Measurements from ENCODE around the gene COA8. TPM values are rescaled to one million over a fixed set of nuclear protein-coding genes. Genes with fewer than 3 reads are reported as not detected.

The COA8 gene
- total RNA-seq, 4 donors from 2014 or later, result 25.9 to 50.4 (median 33.6) TPM

DNA sequence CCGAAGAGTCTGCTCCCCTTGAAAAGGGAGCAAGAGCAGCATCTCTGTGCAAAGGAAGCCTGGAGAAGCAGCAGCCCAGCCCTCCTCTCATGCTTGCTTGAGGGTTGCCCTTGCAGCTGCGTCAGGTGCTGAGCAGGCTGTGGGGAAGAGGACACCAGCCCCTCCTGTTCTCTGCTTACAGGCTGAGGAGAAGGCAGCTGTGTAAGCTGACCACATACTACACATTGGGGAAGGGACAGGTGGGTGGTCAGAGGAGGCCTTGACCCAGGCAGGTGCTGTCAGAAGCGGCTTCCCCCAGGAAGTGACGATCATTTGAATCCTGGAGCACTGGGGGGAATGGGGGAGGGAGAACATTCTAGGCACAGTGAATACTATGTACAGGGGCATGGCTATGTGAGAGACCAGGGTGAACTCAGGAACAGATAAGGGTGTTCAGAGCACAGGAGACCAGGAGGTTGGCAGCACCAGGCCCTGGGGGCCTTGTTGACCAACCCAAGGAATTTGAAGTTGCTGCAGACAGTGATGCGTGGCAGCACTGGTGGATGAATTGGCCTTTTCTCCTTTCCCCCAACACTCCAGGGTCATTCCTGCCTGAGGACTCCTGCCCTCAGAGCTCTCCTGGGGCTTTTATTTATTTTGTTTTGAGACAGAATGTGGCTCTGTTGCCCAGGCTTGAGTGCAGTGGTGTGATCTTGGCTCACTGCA lies 63.5 kb downstream of the COA8 start:
- WGBS, 2 donors, result 42 to 53% methylated on average over 5 of the region's 5 CpGs
- H3K9me3 ChIP-seq, result no peaks in the 10 kb centered on the region
- H3K4me1 ChIP-seq, result peaks cover 37 to 66% of the 10 kb centered on the region in 2 donors
- intact Hi-C loops (cut with DNase I), result loop anchor here (5.0 kb wide), 1 partner anchor 49 kb away; no protein-coding TSS in a partner anchor
- H3K36me3 ChIP-seq, result no peaks in the 10 kb centered on the region
- no peak overlapping the region for H3K4me3 ChIP-seq (replicated peaks in 1 of 3)
- DNase-seq, result peak; percentile 81 to 88
- peak overlapping the region; percentile 76 to 99 (median 84) for H3K27ac ChIP-seq
- TF ChIP-seq, protein P1, sequence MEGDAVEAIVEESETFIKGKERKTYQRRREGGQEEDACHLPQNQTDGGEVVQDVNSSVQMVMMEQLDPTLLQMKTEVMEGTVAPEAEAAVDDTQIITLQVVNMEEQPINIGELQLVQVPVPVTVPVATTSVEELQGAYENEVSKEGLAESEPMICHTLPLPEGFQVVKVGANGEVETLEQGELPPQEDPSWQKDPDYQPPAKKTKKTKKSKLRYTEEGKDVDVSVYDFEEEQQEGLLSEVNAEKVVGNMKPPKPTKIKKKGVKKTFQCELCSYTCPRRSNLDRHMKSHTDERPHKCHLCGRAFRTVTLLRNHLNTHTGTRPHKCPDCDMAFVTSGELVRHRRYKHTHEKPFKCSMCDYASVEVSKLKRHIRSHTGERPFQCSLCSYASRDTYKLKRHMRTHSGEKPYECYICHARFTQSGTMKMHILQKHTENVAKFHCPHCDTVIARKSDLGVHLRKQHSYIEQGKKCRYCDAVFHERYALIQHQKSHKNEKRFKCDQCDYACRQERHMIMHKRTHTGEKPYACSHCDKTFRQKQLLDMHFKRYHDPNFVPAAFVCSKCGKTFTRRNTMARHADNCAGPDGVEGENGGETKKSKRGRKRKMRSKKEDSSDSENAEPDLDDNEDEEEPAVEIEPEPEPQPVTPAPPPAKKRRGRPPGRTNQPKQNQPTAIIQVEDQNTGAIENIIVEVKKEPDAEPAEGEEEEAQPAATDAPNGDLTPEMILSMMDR (IDR thresholded peaks at IDR 0.05), result no peak
- TF ChIP-seq POLR2A (IDR thresholded peaks at IDR 0.05), result peak in 1 of 2 donors; percentile 15
- no peaks in the 10 kb centered on the region for H3K27me3 ChIP-seq

DNA sequence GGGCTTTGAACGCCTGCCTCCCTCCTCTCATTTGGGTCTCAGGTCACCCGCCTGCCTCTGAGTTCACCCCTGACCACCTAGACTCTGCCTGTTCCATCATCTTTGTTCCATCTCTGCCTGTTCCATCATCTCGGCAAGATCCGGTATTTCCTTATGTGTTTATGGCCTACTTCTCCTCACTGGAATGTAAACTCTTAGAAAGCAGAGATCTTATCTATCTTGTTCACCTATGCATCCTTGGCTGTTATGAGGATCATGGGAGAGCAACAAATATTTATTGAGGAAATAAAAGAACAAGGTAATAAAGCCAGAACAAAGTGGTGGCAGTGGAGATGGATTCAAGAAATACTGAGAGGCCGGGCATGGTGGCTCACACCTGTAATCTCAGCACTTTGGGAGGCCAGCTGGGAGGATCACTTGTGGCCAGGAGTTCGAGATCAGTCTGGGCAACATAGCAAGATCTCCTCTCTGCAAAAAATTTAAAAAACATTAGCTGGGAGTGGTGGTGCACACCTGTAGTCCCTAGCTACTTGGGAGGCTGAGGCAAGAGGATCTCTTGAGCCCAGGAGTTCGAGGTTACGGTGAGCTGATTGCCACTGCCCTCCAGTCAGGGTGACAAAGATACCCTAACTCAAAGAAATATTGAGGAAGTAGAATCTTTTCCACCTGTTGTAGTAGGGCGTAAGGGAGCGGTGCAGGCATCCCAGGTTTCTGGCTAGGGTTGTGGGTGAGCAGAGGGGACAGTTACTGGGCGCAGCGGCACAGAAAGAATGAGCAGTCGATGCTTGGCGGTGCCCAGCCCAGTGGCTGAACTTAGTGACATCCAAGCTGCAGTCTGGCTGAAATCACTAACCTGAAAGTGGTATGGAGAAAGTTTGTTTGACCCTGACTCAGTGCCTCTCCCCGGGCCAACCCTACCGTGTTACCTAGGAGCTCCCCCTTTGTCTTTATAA lies 64.6 kb downstream of the COA8 start:
- peaks cover 37 to 76% of the 10 kb centered on the region in 2 donors for H3K4me1 ChIP-seq
- WGBS, 2 donors, result 88 to 93% methylated on average over 16 of the region's 16 CpGs
- intact Hi-C loops (cut with DNase I), result loop anchor here (5.0 kb wide), 1 partner anchor 50 kb away; no protein-coding TSS in a partner anchor

DNA sequence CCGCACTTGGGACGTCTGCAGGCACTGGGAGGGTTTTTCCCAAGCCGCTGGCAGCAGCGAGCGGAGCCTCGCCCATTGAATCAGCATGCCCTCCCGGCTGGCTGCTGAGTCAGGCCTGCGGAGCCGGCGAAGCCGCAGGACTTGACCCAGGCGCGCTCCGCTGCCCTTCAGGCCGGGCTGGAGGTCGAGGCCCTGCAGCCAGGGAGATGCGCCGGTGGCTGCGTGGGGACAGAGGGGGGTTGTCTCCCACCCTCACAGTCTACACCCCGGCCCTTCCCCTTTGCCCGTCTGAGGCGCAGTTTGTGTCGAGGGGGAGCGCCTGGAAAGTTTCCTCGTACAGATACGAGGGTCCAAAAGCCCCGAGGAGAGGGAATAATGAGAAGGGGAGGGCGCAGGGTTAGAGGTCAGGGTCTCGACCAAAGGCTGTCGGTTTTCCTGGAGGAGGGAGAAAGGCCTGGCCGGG lies 65.5 kb downstream of the COA8 start:
- peak; percentile 88 to 89 for DNase-seq
- WGBS, 2 donors, result 19 to 20% methylated on average over 13 of the region's 31 CpGs
- H3K27me3 ChIP-seq, result no peaks in the 10 kb centered on the region
- peaks cover 37 to 73% of the 10 kb centered on the region in 2 donors for H3K4me1 ChIP-seq
- H3K36me3 ChIP-seq, result no peaks in the 10 kb centered on the region
- intact Hi-C loops (cut with DNase I), result loop anchor here (5.0 kb wide), 1 partner anchor 51 kb away; no protein-coding TSS in a partner anchor
- peak overlapping the region in 2 of 3 donors; percentile 38 to 87 for H3K4me3 ChIP-seq (replicated peaks in 1 of 3)
- no peaks in the 10 kb centered on the region for H3K9me3 ChIP-seq
- TF ChIP-seq POLR2A (IDR thresholded peaks at IDR 0.05), result peak in 1 of 2 donors; percentile 27
- TF ChIP-seq, protein P1 (IDR thresholded peaks at IDR 0.05), result no peak
- H3K27ac ChIP-seq, result peak overlapping the region; percentile 92 to 99 (median 99)

More for the DNA sequence above, 64.6 kb downstream of the COA8 start:
- Histone ChIP-seq H3K27ac (peak overlapping the region; percentile 92 to 99 (median 99)), H3K4me3 (replicated peaks in 1 of 3) (no peak overlapping the region), H3K27me3 (no peaks in the 10 kb centered on the region), H3K36me3 (no peaks in the 10 kb centered on the region), H3K9me3 (no peaks in the 10 kb centered on the region)
- peak in 1 of 2 donors; percentile 9 for DNase-seq
- TF ChIP-seq POLR2A (IDR thresholded peaks at IDR 0.05), result no peak
- TF ChIP-seq, protein P1 (IDR thresholded peaks at IDR 0.05), result no peak

DNA sequence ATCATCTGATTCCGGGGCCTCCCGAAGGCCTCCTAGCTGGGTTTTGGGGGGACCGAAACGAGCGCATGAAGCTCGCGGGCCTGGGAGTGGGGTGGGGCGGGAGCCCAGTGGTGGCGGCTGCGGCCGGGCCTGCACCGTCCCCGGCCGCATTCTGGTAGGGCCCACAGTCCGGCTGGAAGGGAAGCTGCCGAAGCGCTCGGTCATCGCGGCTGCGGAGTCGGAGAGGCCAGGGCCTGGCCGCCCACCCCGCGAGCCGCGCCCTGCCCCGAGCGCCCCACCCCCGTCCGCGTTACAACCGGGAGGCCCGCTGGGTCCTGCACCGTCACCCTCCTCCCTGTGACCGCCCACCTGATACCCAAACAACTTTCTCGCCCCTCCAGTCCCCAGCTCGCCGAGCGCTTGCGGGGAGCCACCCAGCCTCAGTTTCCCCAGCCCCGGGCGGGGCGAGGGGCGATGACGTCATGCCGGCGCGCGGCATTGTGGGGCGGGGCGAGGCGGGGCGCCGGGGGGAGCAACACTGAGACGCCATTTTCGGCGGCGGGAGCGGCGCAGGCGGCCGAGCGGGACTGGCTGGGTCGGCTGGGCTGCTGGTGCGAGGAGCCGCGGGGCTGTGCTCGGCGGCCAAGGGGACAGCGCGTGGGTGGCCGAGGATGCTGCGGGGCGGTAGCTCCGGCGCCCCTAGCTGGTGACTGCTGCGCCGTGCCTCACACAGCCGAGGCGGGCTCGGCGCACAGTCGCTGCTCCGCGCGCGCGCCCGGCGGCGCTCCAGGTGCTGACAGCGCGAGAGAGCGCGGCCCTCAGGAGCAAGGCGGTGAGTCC lies 66.1 kb downstream of the COA8 start, which contains the start of gene KLC1:
TSS of gene KLC1 (plus strand) at position 528 of the 819 bp plus-strand sequence. CDS start 25,354 bp downstream, outside the sequence.
- peaks cover 31 to 69% of the 10 kb centered on the region in 2 donors for H3K4me1 ChIP-seq
- 1 to 6% methylated on average over 7 to 53 of the region's 97 CpGs for WGBS, 2 donors

More for the DNA sequence above, 66.1 kb downstream of the COA8 start, which contains the start of gene KLC1:
- H3K9me3 ChIP-seq, result no peaks in the 10 kb centered on the region
- intact Hi-C loops (cut with DNase I), result loop anchor here (5.0 kb wide), 1 partner anchor 52 kb away; no protein-coding TSS in a partner anchor
- H3K36me3 ChIP-seq, result no peaks in the 10 kb centered on the region
- TF ChIP-seq, protein P1 (IDR thresholded peaks at IDR 0.05), result peak in 1 of 6 experiments; percentile 11
- peak in 1 of 2 donors; percentile 86 for TF ChIP-seq POLR2A (IDR thresholded peaks at IDR 0.05)
- H3K27me3 ChIP-seq, result no peaks in the 10 kb centered on the region
- DNase-seq, result peak; percentile 81 to 82
- peak within 1 kb of the TSS; percentile 38 to 88 (median 87) for H3K4me3 ChIP-seq (replicated peaks in 1 of 3)
- H3K27ac ChIP-seq, result peak within 1 kb of the TSS; percentile 92 to 99 (median 99)
